ENCODE results near the gene ASPDH. TPM values are rescaled to one million over a fixed set of nuclear protein-coding genes. Genes with fewer than 3 reads are reported as not detected.

Gene ASPDH
- total and polyA plus RNA-seq, 2 of the 4 experiments (the other 2 are of a cell fraction): not detected

GRCh38 chr19:50498219-50499056, 15.3 kb downstream of the ASPDH start:
- Histone ChIP-seq H4K8ac (ENCODE audit: low read depth in 2 of 2, low read length in 2 of 2) (no peak overlapping the region), H3K23ac (ENCODE audit: low read depth, low read length) (no peak overlapping the region), H2BK5ac (ENCODE audit: low read depth, low read length, poor library complexity, severe bottlenecking) (no peak overlapping the region), H3K4me3 (ENCODE audit: insufficient read depth, low read depth, low read length) (no peak overlapping the region), H4K20me1 (ENCODE audit: insufficient read depth, low read length) (no peaks in the 10 kb centered on the region), H3K4ac (ENCODE audit: low read depth, low read length) (no peak overlapping the region), H2AK5ac (ENCODE audit: low read depth, low read length) (no peak overlapping the region), H4K91ac (ENCODE audit: insufficient read depth, low read depth, low read length) (no peak overlapping the region), H3K79me1 (ENCODE audit: low read depth in 1 of 2, low read length in 2 of 2) (no peaks in the 10 kb centered on the region), H3K9ac (ENCODE audit: low read depth, low read length) (no peak overlapping the region), H3K14ac (replicated peaks; ENCODE audit: low read depth, low read length) (no peak overlapping the region), H3K9me3 (ENCODE audit: control insufficient read depth, insufficient read depth, low read length) (no peaks in the 10 kb centered on the region), H3K4me2 (ENCODE audit: low read depth, low read length) (no peak overlapping the region), H3K56ac (ENCODE audit: extremely low read depth, insufficient read depth, low read length) (no peak overlapping the region), H3K18ac (ENCODE audit: low read depth, low read length) (no peak overlapping the region), H2AFZ (replicated peaks; ENCODE audit: low read length, poor library complexity) (no peak overlapping the region), H2BK20ac (ENCODE audit: low read depth, low read length) (no peak overlapping the region), H3K9me1 (ENCODE audit: insufficient read depth, low read length) (no peaks in the 10 kb centered on the region), H3K27me3 (ENCODE audit: control insufficient read depth, insufficient read depth, low read length) (peaks cover 28% of the 10 kb centered on the region), H2AK9ac (replicated peaks; ENCODE audit: low read depth, low read length, poor library complexity) (no peak overlapping the region), H2BK15ac (ENCODE audit: low read depth, low read length) (no peak overlapping the region), H3K4me1 (ENCODE audit: control insufficient read depth, insufficient read depth, low read length) (no peaks in the 10 kb centered on the region), H4K5ac (ENCODE audit: low read depth, low read length) (no peak overlapping the region), H3K27ac (ENCODE audit: insufficient read depth, low read length) (no peak overlapping the region), H3K36me3 (ENCODE audit: control insufficient read depth, insufficient read depth, low read length) (no peaks in the 10 kb centered on the region), H2BK120ac (ENCODE audit: low read depth, low read length) (no peak overlapping the region)
- DNase-seq: no peak
- TF ChIP-seq POLR2A (IDR thresholded peaks at IDR 0.05; ENCODE audit: low read depth, low read length) (no peak), MXI1 (IDR thresholded peaks at IDR 0.05; ENCODE audit: borderline replicate concordance, low read depth, low read length) (no peak), RFX5 (IDR thresholded peaks at IDR 0.05; ENCODE audit: low read depth, low read length) (no peak)
- CTCF ChIA-PET: no interaction called here
- no TSS peak for BruUV-seq (replicated peaks)
- in situ Hi-C loops (cut with MboI; ENCODE audit: low sequenced_read_pairs): no loop called here
- POLR2A ChIA-PET (ENCODE audit: unreplicated experiment): no interaction called here
- ATAC-seq (ENCODE audit: low read depth): no peak
- dilution Hi-C loops (cut with HindIII; ENCODE audit: low sequenced_read_pairs, unreplicated experiment): no loop called here
- intact Hi-C loops (cut with micrococcal nuclease): no loop called here
- 69% methylated on average over 9 of the region's 11 CpGs; no CpG with 5 or more reads in 1 of the 2 experiments for WGBS, 2 experiments (ENCODE audit: extremely low coverage in 2 of 2, insufficient read length in 1 of 2)
